Epithelial cell of proximal tubule (primary cell): ENCODE data around the gene EDARADD. TPM values are rescaled to one million over a fixed set of nuclear protein-coding genes. Genes with fewer than 3 reads are reported as not detected.

Source experiments
- DNase-seq: peaks from one replicate; pipeline ENCODE4 v3.0.0-alpha.2; 2011; ENCODE audit warnings: low read depth
- H3K4me3 ChIP-seq: 2 replicates; pipeline ENCODE4 v1.5.1; 2011; ENCODE audit warnings: low read depth, mild to moderate bottlenecking, low read length
- total RNA-seq: library from RNA; depleted of rRNA; stranded (reverse); fragments of >200 nt; gene quantifications from 2 replicates; pipeline ENCODE4 v1.2.3, GENCODE V29; 2015
- TF ChIP-seq, protein P1 (sequence below): conservative IDR thresholded peaks from 2 replicates; pipeline ENCODE4 v1.5.1; 2012; ENCODE audit warnings: low read depth, mild to moderate bottlenecking, low read length

The EDARADD gene
- total RNA-seq, 1 donor from 2014 or later, result 1.1 TPM

DNA sequence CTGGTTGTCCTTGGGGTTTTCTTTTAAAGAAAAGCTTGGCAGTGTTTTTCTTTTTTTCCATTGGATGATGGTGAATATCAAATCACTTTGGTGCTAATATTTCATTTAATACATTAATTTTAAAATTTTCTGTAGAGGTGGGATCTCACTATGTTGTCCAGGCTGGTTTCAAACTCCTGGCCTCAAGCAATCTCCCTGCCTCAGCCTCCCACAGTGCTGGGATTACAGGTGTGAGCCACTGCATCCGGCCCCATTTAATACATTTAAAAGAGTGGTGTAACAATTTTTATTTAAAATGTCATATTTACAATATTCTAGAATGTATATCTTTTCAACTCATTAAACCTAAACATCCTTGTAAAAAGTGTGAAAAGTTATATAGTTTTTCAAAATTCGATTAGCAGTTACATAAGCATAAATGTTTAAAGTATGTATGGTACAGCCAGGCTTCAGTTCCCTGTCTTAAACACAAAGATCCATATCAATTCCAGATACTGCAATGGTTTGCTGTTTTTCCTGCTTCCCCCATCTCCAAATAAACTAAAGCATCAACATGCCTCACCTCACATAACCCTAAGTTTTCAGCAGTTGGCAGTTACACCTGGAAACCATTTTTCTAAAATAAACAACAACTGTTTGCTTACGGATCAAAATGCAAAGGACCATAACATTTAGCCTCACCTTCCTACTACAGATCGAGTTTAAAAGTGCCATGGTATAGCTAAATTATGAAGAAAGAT, 120.8 kb downstream of the EDARADD start:
- no peak overlapping the region for H3K4me3 ChIP-seq
- no peak for DNase-seq
- TF ChIP-seq, protein P1, sequence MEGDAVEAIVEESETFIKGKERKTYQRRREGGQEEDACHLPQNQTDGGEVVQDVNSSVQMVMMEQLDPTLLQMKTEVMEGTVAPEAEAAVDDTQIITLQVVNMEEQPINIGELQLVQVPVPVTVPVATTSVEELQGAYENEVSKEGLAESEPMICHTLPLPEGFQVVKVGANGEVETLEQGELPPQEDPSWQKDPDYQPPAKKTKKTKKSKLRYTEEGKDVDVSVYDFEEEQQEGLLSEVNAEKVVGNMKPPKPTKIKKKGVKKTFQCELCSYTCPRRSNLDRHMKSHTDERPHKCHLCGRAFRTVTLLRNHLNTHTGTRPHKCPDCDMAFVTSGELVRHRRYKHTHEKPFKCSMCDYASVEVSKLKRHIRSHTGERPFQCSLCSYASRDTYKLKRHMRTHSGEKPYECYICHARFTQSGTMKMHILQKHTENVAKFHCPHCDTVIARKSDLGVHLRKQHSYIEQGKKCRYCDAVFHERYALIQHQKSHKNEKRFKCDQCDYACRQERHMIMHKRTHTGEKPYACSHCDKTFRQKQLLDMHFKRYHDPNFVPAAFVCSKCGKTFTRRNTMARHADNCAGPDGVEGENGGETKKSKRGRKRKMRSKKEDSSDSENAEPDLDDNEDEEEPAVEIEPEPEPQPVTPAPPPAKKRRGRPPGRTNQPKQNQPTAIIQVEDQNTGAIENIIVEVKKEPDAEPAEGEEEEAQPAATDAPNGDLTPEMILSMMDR, result no peak

DNA sequence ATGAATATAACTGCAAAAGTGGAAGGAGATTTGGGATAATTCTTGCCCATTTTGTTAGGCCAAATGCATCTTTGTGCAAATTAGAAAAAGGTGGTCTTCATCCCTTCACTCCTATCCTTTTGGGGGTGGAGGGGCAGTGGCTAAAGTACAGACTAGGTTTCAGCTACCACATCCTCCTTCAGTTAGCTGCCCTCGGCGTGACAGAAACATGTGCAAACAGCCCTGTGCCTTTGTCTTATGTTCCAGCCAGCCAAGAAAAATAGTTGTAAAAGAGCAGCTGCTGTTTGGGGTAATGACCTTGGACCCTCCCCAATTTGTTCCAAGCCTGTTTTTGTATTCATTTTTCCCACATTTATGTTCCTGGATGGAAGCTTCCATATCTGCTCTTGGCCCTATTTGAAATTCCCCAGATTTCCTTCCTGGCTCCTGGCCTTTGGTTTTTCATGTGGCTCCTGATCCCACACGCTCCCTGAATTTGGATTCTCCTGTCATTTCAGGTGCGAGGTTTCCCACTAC, 121.4 kb downstream of the EDARADD start:
- no peak overlapping the region for H3K4me3 ChIP-seq
- TF ChIP-seq, protein P1, result no peak

GRCh38 chr1:236516929-236517704, 123.0 kb downstream of the EDARADD start:
- TF ChIP-seq, protein P1, result no peak
- no peak overlapping the region for H3K4me3 ChIP-seq

More for the DNA sequence above, 121.4 kb downstream of the EDARADD start:
- no peak for DNase-seq

GRCh38 chr1:236518322-236518721, 124.2 kb downstream of the EDARADD start:
- H3K4me3 ChIP-seq, result no peak overlapping the region
- TF ChIP-seq, protein P1, result no peak
- no peak for DNase-seq

More at GRCh38 chr1:236516929-236517704, 123.0 kb downstream of the EDARADD start:
- no peak for DNase-seq

GRCh38 chr1:236520445-236521005, 126.4 kb downstream of the EDARADD start:
- DNase-seq, result no peak
- TF ChIP-seq, protein P1, result no peak

DNA sequence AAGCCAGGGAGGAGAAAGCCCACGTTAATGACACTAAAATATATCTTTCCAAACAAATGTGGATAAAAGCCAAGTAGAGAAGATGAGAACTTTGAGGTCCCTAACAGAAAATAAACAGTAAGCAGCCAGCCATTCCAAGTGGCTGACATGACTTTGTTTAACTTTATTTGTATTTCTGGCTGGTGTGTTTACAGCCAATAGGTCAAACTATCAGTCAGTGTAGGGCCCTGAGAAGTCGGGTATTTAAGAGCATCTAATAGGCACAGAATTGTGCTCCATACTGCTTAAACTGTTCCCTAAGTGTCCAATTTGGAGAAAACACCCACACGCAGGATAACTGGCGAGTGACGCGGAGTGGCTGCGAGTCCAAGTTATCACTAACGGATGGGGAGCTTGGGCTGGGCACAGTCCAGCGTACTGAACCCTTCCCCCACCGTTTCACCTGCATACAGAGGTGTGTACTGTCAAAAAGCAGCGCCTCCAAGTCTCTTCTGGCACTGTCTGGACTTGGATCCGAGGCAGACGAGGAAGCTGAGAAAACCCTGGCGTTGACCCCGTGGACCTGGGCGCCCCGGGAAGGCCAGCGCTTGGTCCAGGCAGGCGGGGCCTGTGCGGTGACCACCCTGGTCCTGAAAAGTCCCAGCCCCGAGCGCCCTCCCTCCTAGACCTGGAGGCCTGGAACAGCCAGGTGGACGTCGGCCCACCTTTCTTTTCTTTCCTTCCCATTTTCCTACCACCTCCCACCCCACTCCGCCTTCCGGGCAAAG, 129.0 kb downstream of the EDARADD start:
- TF ChIP-seq, protein P1, result no peak
- no peak for DNase-seq
- H3K4me3 ChIP-seq, result peak overlapping the region; percentile 95

More at GRCh38 chr1:236520445-236521005, 126.4 kb downstream of the EDARADD start:
- H3K4me3 ChIP-seq, result no peak overlapping the region
